ENCODE data around the gene KHDC4.

DNA sequence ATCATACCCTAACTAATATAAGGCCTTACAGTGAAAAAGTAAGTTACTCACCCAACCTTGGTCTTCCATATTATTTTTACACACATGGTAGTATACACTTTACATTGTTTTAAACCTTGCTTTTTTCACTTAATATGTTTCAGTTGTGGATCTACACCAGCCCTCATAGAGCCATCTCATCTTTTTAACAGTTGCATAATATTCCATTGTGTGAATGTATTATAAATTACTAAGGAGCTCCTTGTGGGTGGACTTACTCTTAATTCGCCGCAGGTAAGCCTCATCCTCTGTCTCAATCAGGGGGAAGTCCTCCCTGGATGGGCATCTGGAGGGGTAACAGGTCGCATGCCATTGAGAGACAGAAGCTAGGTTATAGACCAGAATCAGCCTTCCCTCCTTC, 20.4 kb upstream of the KHDC4 start:
- TF ChIP-seq ZNF57 (CRISPR knock-in tag; IDR thresholded peaks at IDR 0.05) (no peak), EHMT2 (IDR thresholded peaks at IDR 0.05) (no peak), RAD21 (CRISPR knock-in tag; conservative IDR thresholded peaks at IDR 0.05 in 1 of 2, IDR thresholded peaks at IDR 0.05 in 1 of 2) (no peak), SIN3B (IDR thresholded peaks at IDR 0.05; ENCODE audit: low read depth) (no peak), FOS (IDR thresholded peaks at IDR 0.05; ENCODE audit: extremely low read depth, insufficient read length) (no peak), ARNT (IDR thresholded peaks at IDR 0.05) (no peak), ZNF146 (CRISPR knock-in tag; IDR thresholded peaks at IDR 0.05; ENCODE audit: unreplicated experiment) (peak; percentile 24), SRF (CRISPR knock-in tag; IDR thresholded peaks at IDR 0.05) (no peak)
- TF ChIP-seq, protein P1, sequence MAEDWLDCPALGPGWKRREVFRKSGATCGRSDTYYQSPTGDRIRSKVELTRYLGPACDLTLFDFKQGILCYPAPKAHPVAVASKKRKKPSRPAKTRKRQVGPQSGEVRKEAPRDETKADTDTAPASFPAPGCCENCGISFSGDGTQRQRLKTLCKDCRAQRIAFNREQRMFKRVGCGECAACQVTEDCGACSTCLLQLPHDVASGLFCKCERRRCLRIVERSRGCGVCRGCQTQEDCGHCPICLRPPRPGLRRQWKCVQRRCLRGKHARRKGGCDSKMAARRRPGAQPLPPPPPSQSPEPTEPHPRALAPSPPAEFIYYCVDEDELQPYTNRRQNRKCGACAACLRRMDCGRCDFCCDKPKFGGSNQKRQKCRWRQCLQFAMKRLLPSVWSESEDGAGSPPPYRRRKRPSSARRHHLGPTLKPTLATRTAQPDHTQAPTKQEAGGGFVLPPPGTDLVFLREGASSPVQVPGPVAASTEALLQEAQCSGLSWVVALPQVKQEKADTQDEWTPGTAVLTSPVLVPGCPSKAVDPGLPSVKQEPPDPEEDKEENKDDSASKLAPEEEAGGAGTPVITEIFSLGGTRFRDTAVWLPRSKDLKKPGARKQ (CRISPR knock-in tag; IDR thresholded peaks at IDR 0.05), result no peak
- TF ChIP-seq, protein P2, sequence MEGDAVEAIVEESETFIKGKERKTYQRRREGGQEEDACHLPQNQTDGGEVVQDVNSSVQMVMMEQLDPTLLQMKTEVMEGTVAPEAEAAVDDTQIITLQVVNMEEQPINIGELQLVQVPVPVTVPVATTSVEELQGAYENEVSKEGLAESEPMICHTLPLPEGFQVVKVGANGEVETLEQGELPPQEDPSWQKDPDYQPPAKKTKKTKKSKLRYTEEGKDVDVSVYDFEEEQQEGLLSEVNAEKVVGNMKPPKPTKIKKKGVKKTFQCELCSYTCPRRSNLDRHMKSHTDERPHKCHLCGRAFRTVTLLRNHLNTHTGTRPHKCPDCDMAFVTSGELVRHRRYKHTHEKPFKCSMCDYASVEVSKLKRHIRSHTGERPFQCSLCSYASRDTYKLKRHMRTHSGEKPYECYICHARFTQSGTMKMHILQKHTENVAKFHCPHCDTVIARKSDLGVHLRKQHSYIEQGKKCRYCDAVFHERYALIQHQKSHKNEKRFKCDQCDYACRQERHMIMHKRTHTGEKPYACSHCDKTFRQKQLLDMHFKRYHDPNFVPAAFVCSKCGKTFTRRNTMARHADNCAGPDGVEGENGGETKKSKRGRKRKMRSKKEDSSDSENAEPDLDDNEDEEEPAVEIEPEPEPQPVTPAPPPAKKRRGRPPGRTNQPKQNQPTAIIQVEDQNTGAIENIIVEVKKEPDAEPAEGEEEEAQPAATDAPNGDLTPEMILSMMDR (IDR thresholded peaks at IDR 0.05 in 2 of 3, conservative IDR thresholded peaks at IDR 0.05 in 1 of 3; ENCODE audit: insufficient read depth in 2 of 3, low read depth in 1 of 3, low read length in 3 of 3), result no peak
- TF ChIP-seq, protein P3, sequence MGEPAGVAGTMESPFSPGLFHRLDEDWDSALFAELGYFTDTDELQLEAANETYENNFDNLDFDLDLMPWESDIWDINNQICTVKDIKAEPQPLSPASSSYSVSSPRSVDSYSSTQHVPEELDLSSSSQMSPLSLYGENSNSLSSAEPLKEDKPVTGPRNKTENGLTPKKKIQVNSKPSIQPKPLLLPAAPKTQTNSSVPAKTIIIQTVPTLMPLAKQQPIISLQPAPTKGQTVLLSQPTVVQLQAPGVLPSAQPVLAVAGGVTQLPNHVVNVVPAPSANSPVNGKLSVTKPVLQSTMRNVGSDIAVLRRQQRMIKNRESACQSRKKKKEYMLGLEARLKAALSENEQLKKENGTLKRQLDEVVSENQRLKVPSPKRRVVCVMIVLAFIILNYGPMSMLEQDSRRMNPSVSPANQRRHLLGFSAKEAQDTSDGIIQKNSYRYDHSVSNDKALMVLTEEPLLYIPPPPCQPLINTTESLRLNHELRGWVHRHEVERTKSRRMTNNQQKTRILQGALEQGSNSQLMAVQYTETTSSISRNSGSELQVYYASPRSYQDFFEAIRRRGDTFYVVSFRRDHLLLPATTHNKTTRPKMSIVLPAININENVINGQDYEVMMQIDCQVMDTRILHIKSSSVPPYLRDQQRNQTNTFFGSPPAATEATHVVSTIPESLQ (CRISPR knock-in tag; IDR thresholded peaks at IDR 0.05), result no peak
- TF ChIP-seq, protein P4, sequence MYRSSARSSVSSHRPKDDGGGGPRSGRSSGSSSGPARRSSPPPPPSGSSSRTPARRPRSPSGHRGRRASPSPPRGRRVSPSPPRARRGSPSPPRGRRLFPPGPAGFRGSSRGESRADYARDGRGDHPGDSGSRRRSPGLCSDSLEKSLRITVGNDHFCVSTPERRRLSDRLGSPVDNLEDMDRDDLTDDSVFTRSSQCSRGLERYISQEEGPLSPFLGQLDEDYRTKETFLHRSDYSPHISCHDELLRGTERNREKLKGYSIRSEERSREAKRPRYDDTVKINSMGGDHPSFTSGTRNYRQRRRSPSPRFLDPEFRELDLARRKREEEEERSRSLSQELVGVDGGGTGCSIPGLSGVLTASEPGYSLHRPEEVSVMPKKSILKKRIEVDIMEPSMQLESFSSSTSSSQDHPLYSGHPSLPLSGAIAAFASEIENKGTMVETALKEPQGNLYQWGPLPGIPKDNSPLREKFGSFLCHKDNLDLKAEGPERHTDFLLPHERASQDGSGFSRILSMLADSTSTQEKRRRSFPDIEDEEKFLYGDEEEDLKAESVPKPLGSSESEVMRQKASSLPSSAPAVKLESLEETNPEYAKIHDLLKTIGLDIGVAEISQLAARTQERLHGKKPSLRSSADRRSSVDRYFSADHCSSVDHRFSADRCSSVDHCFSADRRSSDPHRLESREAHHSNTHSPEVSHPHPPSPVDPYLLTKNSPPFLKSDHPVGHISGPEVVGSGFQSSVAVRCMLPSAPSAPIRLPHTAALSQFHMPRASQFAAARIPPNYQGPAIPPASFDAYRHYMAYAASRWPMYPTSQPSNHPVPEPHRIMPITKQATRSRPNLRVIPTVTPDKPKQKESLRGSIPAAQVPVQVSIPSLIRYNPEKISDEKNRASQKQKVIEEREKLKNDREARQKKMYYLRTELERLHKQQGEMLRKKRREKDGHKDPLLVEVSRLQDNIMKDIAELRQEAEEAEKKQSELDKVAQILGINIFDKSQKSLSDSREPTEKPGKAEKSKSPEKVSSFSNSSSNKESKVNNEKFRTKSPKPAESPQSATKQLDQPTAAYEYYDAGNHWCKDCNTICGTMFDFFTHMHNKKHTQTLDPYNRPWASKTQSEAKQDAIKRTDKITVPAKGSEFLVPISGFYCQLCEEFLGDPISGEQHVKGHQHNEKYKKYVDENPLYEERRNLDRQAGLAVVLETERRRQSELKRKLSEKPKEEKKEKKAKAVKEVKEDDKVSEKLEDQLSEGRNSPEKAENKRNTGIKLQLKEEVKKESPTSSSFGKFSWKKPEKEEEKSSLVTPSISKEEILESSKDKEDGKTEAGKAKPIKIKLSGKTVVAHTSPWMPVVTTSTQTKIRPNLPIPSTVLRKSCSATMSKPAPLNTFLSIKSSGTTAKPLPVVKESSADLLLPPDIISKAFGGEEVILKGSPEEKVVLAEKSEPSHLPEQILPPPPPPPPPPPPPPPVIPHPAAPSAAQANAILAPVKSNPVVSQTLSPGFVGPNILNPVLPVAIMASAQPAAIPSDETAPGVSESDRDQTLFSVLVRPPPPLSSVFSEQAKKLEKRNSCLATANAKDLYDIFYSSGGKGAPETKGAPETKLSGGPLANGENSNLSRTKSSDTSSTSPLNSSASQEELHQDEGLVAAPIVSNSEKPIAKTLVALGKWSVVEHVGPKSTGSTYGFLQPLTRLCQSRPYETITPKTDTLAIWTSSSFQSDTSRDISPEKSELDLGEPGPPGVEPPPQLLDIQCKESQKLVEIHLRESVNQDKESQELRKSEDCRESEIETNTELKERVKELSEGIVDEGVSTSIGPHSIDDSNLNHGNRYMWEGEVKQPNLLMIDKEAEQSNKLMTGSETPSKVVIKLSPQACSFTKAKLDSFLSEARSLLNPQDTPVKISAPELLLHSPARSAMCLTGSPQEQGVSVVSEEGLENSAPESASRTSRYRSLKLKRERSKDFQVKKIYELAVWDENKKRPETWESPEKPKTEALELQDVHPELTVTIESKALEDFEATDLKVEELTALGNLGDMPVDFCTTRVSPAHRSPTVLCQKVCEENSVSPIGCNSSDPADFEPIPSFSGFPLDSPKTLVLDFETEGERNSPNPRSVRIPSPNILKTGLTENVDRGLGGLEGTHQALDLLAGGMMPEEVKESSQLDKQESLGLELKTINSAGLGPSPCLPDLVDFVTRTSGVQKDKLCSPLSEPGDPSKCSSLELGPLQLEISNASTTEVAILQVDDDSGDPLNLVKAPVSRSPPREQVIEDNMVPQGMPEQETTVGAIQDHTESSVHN (IDR thresholded peaks at IDR 0.05; ENCODE audit: borderline replicate concordance in 1 of 2, low read depth in 1 of 2), result no peak
- TF ChIP-seq, protein P5, sequence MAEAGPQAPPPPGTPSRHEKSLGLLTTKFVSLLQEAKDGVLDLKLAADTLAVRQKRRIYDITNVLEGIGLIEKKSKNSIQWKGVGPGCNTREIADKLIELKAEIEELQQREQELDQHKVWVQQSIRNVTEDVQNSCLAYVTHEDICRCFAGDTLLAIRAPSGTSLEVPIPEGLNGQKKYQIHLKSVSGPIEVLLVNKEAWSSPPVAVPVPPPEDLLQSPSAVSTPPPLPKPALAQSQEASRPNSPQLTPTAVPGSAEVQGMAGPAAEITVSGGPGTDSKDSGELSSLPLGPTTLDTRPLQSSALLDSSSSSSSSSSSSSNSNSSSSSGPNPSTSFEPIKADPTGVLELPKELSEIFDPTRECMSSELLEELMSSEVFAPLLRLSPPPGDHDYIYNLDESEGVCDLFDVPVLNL (CRISPR knock-in tag; IDR thresholded peaks at IDR 0.05; ENCODE audit: low read depth), result no peak

All from K562 (cell line).